ENCODE measurements around the gene SRI.

- TF ChIP-seq CTCF (IDR thresholded peaks at IDR 0.05; ENCODE audit: borderline replicate concordance, extremely low read depth, low read length, poor library complexity, severe bottlenecking) (no peak), EZH2 (IDR thresholded peaks at IDR 0.05; ENCODE audit: borderline replicate concordance, low read depth, low read length, severe bottlenecking) (no peak)
Observed at GRCh38 chr7:88202799-88203198, 17.0 kb downstream of the SRI start.
